ENCODE data around the gene UGT1A3.

DNA sequence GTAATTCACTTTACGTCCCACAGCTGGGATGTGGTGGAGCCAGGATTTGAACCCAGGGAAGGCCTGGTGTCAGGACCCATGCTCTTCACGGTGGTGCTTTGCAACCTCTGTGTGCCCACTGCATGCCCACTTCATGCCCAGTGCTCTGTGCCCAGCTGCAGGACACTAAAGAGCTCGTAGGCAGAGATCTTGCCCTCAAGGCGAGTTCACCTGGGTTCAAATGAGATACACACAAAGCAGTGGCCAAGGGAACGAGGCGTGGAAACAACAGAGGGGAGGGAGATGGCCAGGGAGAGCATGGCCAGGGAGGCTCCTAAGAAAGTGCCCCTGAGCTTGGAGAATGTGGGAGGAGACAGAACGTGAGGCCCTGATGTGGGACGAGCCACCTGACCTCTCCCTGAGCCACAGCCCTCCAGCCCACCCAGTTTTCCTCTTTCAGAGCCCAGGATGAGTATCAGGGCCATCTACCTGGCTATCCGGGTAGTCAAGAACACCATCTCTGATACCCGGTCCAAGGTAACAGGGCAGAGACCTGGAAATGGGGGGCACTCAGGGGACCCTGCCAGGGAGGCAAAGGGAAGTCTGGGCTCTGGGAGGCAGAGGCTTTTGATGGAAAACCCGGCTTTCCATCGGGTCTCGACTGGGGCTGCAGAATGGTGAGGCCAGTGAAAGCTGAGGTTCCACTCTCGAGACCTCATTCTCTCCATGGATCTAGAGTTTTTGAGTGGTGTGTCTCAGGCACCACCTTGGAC is 69.7 kb downstream of the UGT1A3 start:
- TF ChIP-seq, protein P1, sequence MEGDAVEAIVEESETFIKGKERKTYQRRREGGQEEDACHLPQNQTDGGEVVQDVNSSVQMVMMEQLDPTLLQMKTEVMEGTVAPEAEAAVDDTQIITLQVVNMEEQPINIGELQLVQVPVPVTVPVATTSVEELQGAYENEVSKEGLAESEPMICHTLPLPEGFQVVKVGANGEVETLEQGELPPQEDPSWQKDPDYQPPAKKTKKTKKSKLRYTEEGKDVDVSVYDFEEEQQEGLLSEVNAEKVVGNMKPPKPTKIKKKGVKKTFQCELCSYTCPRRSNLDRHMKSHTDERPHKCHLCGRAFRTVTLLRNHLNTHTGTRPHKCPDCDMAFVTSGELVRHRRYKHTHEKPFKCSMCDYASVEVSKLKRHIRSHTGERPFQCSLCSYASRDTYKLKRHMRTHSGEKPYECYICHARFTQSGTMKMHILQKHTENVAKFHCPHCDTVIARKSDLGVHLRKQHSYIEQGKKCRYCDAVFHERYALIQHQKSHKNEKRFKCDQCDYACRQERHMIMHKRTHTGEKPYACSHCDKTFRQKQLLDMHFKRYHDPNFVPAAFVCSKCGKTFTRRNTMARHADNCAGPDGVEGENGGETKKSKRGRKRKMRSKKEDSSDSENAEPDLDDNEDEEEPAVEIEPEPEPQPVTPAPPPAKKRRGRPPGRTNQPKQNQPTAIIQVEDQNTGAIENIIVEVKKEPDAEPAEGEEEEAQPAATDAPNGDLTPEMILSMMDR (IDR thresholded peaks at IDR 0.05), result no peak
- TF ChIP-seq EZH2 (IDR thresholded peaks at IDR 0.05; ENCODE audit: borderline replicate concordance, insufficient read depth, low read depth, low read length, poor library complexity, severe bottlenecking), result no peak

Measured in B cell (primary cell).